Tibial artery (tissue), 4 donors: ENCODE data around the gene IL22RA2.
"Not testable (repeated sequence)": the region's sequence is repeated elsewhere in the genome, so short reads cannot be mapped to it uniquely, and the experiment has no call there.

Experiments used
- DNase-seq, 2 donors: peaks; one replicate each; pipeline ENCODE4 v3.0.0-alpha.2; 2019
- H3K27ac ChIP-seq, 2 donors: fragments of 200-600 bp; sonication (generic) in 1 of 2; 1 replicate in 1 of 2; 2 replicates in 1 of 2; pipeline ENCODE4 v1.5.1; 2018 to 2019; ENCODE audit warnings: mild to moderate bottlenecking in 1 of 2
- H3K27me3 ChIP-seq, 2 donors: fragments of 200-600 bp; sonication (generic) in 1 of 2; one replicate each; pipeline versions ENCODE4 v1.5.1 to v1.6.0; 2016 to 2019
- H3K36me3 ChIP-seq, 3 donors: fragments of 200-600 bp; sonication (generic) in 2 of 3; one replicate each; pipeline ENCODE4 v1.5.1; 2016 to 2019; ENCODE audit warnings: mild to moderate bottlenecking in 2 of 3
- H3K4me1 ChIP-seq, 4 donors: fragments of 200-600 bp; sonication (generic) in 2 of 4; 1 replicate in 3 of 4; 2 replicates in 1 of 4; pipeline ENCODE4 v1.5.1; 2016 to 2019
- H3K4me3 ChIP-seq, 2 donors: fragments of 200-600 bp; sonication (generic) in 1 of 2; 1 replicate in 1 of 2; 2 replicates in 1 of 2; pipeline ENCODE4 v1.5.1; 2018 to 2019; ENCODE audit warnings: mild to moderate bottlenecking in 2 of 2
- H3K9me3 ChIP-seq, 3 donors: fragments of 200-600 bp; sonication (generic) in 1 of 3; one replicate each; pipeline ENCODE4 v1.5.1; 2016 to 2019
- CTCF ChIP-seq, 2 experiments: fragments of 200-600 bp in 1 of 2; fragments of 450-650 bp in 1 of 2; IDR thresholded peaks; one replicate each; pipeline ENCODE4 v1.5.1; 2017 to 2019; ENCODE audit warnings: antibody characterized with exemption in 2 of 2, mild to moderate bottlenecking in 1 of 2, moderate library complexity in 1 of 2
- intact Hi-C: fragments of 100-400 bp; cut with DNase I; formaldehyde crosslinking; loops from one replicate; pipeline ENCODE4 v1.15.0; 2023; ENCODE audit warnings: low total_unique reads

Gene IL22RA2

GRCh38 chr6:137217801-137218472 lies 44.5 kb upstream of the IL22RA2 start:
- intact Hi-C loops: no loop called here
- DNase-seq: peak in 1 of 2 donors; percentile 48
- no peaks in the 10 kb centered on the region for H3K27me3 ChIP-seq
- H3K4me1 ChIP-seq: peaks cover 0 to 57% (median 40%) of the 10 kb centered on the region in 4 donors
- H3K9me3 ChIP-seq: no peaks in the 10 kb centered on the region
- H3K27ac ChIP-seq: peak overlapping the region; percentile 95 to 99
- TF ChIP-seq CTCF (IDR thresholded peaks at IDR 0.05): no peak
- no peaks in the 10 kb centered on the region for H3K36me3 ChIP-seq
- H3K4me3 ChIP-seq: peak overlapping the region; percentile 74 to 95

- H3K4me3 ChIP-seq: peak overlapping the region; percentile 74 to 95
- no peaks in the 10 kb centered on the region for H3K27me3 ChIP-seq
- no peak for DNase-seq
- no peaks in the 10 kb centered on the region for H3K9me3 ChIP-seq
- intact Hi-C loops: no loop called here
- H3K27ac ChIP-seq: peak overlapping the region; percentile 95 to 99
- H3K4me1 ChIP-seq: peaks cover 0 to 65% (median 43%) of the 10 kb centered on the region in 4 donors
- no peak for TF ChIP-seq CTCF (IDR thresholded peaks at IDR 0.05)
- no peaks in the 10 kb centered on the region for H3K36me3 ChIP-seq
Measured at GRCh38 chr6:137216875-137217553, 43.6 kb upstream of the IL22RA2 start.

- intact Hi-C loops: no loop called here
- Histone ChIP-seq H3K27ac (peak overlapping the region in 1 of 2 donors; percentile 99), H3K36me3 (no peaks in the 10 kb centered on the region), H3K4me1 (peaks cover 0 to 75% (median 49%) of the 10 kb centered on the region in 4 donors), H3K9me3 (no peaks in the 10 kb centered on the region), H3K4me3 (peak overlapping the region; percentile 74 to 95), H3K27me3 (no peaks in the 10 kb centered on the region)
- no peak for TF ChIP-seq CTCF (IDR thresholded peaks at IDR 0.05)
- DNase-seq: no peak
Measured at GRCh38 chr6:137216106-137216505, 42.7 kb upstream of the IL22RA2 start.

GRCh38 chr6:137215630-137216029 lies 42.2 kb upstream of the IL22RA2 start:
- H3K27me3 ChIP-seq, H3K36me3 ChIP-seq, H3K27ac ChIP-seq, intact Hi-C loops, H3K9me3 ChIP-seq, DNase-seq: not testable (repeated sequence)
- Histone ChIP-seq H3K4me3 (peak overlapping the region in 1 of 2 donors; percentile 74), H3K4me1 (peaks cover 0 to 79% (median 54%) of the 10 kb centered on the region in 4 donors)

GRCh38 chr6:137214931-137215330 lies 41.5 kb upstream of the IL22RA2 start:
- TF ChIP-seq CTCF (IDR thresholded peaks at IDR 0.05): no peak
- H3K4me1 ChIP-seq: peaks cover 0 to 84% (median 58%) of the 10 kb centered on the region in 4 donors
- H3K36me3 ChIP-seq: no peaks in the 10 kb centered on the region
- H3K9me3 ChIP-seq: no peaks in the 10 kb centered on the region
- no peak for DNase-seq
- H3K27me3 ChIP-seq: no peaks in the 10 kb centered on the region
- H3K27ac ChIP-seq: no peak overlapping the region
- no peak overlapping the region for H3K4me3 ChIP-seq
- intact Hi-C loops: no loop called here

GRCh38 chr6:137213813-137214212 lies 40.4 kb upstream of the IL22RA2 start:
- TF ChIP-seq CTCF (IDR thresholded peaks at IDR 0.05): no peak
- Histone ChIP-seq H3K4me3 (no peak overlapping the region), H3K9me3 (no peaks in the 10 kb centered on the region), H3K4me1 (peaks cover 0 to 89% (median 55%) of the 10 kb centered on the region in 4 donors), H3K36me3 (no peaks in the 10 kb centered on the region), H3K27ac (peak overlapping the region in 1 of 2 donors; percentile 11), H3K27me3 (no peaks in the 10 kb centered on the region)
- intact Hi-C loops: no loop called here
- no peak for DNase-seq
